Brain microvascular endothelial cell (primary cell): ENCODE data around the gene KNSTRN.

ENCODE experiments used
- DNase-seq: peaks from one replicate; pipeline ENCODE4 v3.0.0-alpha.2; 2020
- H3K27ac ChIP-seq: fragments of 250-450 bp; sonication (Bioruptor Pico); 2 replicates; pipeline ENCODE4 v1.5.1; 2020; ENCODE audit warnings: mild to moderate bottlenecking, moderate library complexity
- H3K27me3 ChIP-seq: fragments of 250-450 bp; sonication (Bioruptor Pico); replicated peaks from 2 replicates; pipeline ENCODE4 v1.5.1; 2020; ENCODE audit warnings: mild to moderate bottlenecking
- H3K36me3 ChIP-seq: fragments of 250-450 bp; sonication (Bioruptor Pico); replicated peaks from 2 replicates; pipeline ENCODE4 v1.5.1; 2020; ENCODE audit warnings: mild to moderate bottlenecking
- H3K4me3 ChIP-seq: 2 replicates; pipeline ENCODE4 v1.5.1; 2011; ENCODE audit warnings: low read depth, mild to moderate bottlenecking, control low read depth, low read length, moderate library complexity
- in situ Hi-C: cut with HindIII; loops from 2 replicates; pipeline ENCODE4 v1.10.0; 2017; ENCODE audit warnings: low sequenced_read_pairs, low pct_ligation_motif_present
- TF ChIP-seq, protein P1 (sequence below): IDR thresholded peaks from 2 replicates; pipeline ENCODE4 v1.5.1; 2011; ENCODE audit warnings: low read depth, mild to moderate bottlenecking, moderate library complexity, low read length, control low read depth, inconsistent platforms; ENCODE audit errors: missing control alignments

The KNSTRN gene

DNA sequence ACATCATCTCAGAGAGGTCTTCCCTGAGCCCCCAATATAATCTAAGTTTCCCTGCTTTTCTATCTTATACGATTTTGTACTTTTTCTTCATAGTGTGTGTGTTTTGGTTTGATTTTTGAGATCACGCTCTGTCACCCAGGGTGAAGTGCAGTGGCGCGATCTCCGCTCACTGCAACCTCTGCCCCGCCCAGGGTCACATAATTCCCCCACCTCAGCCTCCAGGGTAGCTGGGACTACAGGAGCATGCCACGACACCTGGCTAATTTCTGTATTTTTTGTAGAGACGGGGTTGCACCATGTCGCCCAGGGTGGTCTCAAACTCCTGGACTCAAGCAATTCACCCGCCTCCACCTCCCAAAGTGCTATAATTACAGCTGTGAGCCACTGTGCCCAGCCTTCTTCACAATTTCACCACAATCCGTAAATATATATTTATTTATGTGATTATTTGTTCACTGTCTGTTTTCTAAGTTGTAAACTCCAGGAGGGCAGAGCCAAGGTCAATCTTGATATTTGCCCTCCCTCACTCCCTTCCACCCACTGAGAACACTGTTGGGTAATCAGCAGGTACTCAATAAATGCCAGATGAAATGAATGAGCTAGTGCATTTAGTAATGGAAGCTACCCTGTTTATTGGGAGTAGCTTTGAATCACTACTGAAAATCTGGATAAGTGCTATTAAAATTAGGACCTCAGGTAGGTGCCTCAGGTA lies 547 bp upstream of the KNSTRN start:
- Histone ChIP-seq H3K36me3 (peaks cover 8% of the 10 kb centered on the region), H3K27me3 (no peaks in the 10 kb centered on the region), H3K27ac (no peak overlapping the region), H3K4me3 (no peak overlapping the region)
- TF ChIP-seq, protein P1, sequence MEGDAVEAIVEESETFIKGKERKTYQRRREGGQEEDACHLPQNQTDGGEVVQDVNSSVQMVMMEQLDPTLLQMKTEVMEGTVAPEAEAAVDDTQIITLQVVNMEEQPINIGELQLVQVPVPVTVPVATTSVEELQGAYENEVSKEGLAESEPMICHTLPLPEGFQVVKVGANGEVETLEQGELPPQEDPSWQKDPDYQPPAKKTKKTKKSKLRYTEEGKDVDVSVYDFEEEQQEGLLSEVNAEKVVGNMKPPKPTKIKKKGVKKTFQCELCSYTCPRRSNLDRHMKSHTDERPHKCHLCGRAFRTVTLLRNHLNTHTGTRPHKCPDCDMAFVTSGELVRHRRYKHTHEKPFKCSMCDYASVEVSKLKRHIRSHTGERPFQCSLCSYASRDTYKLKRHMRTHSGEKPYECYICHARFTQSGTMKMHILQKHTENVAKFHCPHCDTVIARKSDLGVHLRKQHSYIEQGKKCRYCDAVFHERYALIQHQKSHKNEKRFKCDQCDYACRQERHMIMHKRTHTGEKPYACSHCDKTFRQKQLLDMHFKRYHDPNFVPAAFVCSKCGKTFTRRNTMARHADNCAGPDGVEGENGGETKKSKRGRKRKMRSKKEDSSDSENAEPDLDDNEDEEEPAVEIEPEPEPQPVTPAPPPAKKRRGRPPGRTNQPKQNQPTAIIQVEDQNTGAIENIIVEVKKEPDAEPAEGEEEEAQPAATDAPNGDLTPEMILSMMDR: no peak
- no peak for DNase-seq
- in situ Hi-C loops: no loop called here

- in situ Hi-C loops: no loop called here
- no peaks in the 10 kb centered on the region for H3K27me3 ChIP-seq
- H3K4me3 ChIP-seq: no peak overlapping the region
- TF ChIP-seq, protein P1: no peak
- no peak for DNase-seq
- H3K27ac ChIP-seq: no peak overlapping the region
- H3K36me3 ChIP-seq: peaks cover 30% of the 10 kb centered on the region
These were observed 4.0 kb downstream of the KNSTRN start for GRCh38 chr15:40386480-40386879.

- no peak for DNase-seq
- Histone ChIP-seq H3K27ac (no peak overlapping the region), H3K27me3 (no peaks in the 10 kb centered on the region), H3K4me3 (no peak overlapping the region), H3K36me3 (peaks cover 53% of the 10 kb centered on the region)
- in situ Hi-C loops: no loop called here
- TF ChIP-seq, protein P1: no peak
These were observed 6.7 kb downstream of the KNSTRN start for GRCh38 chr15:40388941-40389823.

DNA sequence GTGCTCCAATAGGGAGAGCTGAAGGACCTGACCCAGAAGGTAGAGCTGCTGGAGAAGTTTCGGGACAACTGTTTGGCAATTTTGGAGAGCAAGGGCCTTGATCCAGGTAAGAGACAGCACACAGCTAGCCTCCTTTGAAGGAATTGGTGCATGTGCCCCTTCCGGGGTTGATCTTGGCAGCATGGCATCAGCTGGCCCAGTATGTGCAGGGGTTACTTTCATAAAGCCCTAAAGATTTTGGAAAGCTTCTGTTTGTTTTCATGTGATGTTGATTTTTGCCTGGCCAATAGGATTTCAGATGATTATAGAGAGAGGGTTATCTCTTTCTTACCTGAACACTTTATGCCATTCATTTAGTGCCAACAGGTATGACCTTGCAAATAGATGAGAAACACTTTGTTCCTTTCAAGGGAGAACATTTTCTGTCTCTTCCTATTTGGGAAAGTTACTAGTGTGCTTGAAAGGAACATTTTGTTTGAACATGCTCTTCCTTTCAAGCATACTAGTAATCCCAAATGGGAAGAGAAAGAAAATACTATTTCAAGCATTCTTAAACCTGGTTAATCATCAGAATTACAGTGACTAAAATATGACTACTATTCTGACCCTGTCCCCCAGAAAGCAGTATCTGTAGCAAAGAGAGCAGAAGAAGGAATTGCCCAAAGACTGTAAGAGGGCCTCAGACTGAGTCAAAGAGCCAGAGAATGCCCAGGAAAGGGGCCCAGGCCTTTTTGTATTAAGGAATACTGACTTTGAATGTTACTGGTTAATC lies 7.5 kb downstream of the KNSTRN start:
- no peak for DNase-seq
- TF ChIP-seq, protein P1: no peak
- H3K27me3 ChIP-seq: no peaks in the 10 kb centered on the region
- H3K36me3 ChIP-seq: peaks cover 54% of the 10 kb centered on the region
- in situ Hi-C loops: no loop called here
- H3K4me3 ChIP-seq: no peak overlapping the region
- H3K27ac ChIP-seq: no peak overlapping the region

- Histone ChIP-seq H3K36me3 (peaks cover 39% of the 10 kb centered on the region), H3K27ac (no peak overlapping the region)
- TF ChIP-seq, protein P1: no peak
These were observed 10.7 kb downstream of the KNSTRN start for GRCh38 chr15:40392986-40393948.

More at GRCh38 chr15:40392986-40393948, 10.7 kb downstream of the KNSTRN start:
- Histone ChIP-seq H3K27me3 (no peaks in the 10 kb centered on the region), H3K4me3 (no peak overlapping the region)
- no peak for DNase-seq
- in situ Hi-C loops: no loop called here
